Suppressor macrophage (primary cell): ENCODE measurements around the gene TIAL1.
A peak's percentile ranks its signal among the peaks of the same experiment; 100 is the strongest.
"Not testable (repeated sequence)": the region's sequence is repeated elsewhere in the genome, so short reads cannot be mapped to it uniquely, and the experiment has no call there.

Source experiments
- DNase-seq, 4 experiments: peaks; one replicate each; pipeline ENCODE4 v3.0.0-alpha.2; 2020 to 2022
- total RNA-seq, 17 experiments: gene quantifications; one replicate each; lab custom pipeline; 2026; ENCODE audit warnings: mixed read lengths in 6 of 17, inconsistent platforms in 3 of 17; lab: John Stamatoyannopoulos, UW

Gene TIAL1, protein sequence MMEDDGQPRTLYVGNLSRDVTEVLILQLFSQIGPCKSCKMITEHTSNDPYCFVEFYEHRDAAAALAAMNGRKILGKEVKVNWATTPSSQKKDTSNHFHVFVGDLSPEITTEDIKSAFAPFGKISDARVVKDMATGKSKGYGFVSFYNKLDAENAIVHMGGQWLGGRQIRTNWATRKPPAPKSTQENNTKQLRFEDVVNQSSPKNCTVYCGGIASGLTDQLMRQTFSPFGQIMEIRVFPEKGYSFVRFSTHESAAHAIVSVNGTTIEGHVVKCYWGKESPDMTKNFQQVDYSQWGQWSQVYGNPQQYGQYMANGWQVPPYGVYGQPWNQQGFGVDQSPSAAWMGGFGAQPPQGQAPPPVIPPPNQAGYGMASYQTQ
- total RNA-seq = 7.0 to 72.7 (median 30.4) reads per million in 17 experiments

DNA sequence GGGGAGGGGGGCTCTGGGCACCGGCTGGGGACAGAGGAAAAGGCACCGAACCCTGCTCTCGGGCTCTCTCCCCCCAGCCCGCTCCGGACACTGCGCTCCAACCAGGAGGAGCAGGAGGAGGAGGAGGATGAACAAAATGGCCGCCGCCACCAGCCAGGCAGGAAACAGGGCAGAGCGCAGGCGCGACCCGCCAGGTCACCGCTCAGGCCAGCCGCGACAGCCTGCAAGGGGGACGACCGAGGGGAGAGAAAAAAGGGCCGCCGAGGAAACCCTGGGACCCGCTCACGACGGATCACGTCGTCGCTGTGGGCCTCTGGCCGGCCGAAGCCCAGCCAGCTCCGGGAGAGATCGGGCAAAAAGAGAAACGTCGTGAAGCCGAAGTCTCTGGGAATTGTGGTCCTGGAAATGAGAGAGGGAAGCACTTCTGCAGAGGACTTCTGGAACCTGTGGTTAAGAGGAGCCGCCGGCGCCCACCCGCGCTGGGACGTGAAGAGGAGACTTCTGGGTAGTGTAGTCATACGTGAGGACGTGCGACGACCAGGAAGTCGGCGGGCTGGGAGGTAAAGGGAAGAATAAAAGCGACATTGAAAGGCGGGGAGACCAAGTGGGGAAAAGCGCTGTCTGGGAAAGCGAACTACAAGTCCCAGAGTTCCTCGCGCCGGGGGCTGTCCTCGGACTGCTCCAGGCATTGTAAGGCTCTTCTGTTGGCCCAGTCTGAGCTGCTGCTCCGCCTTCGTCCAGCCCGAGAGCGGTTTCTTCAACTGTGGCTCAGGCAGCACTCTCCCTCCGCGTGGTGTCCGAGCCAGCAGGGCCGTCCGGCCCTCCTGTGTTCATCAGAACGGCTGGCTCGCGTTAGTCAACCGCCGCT lies at the start of gene TIAL1:
Gene TIAL1 (minus strand): TSS at position 428 of the 868 bp plus-strand sequence. CDS start 499 bp downstream, outside the sequence.
- DNase-seq = peak; percentile 99

DNA sequence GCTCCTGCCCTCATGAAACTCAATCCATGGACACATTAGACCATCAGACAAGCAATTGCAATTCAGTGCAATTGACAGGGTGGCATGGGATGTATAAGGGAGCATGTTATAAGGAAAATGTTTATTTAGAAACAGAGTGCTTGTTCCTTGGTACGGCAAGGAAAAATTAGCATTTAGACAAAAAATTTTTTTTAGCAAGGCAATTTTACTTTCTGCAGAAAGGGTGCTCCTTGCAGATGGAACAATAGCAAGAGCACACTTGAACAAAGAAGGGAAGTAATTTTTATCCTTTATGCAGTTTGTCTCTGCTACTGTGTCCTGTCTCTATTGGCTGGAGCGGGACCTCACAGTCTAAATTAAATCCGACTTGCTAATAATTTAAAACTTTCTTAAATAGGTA lies 48.2 kb upstream of the TIAL1 start:
- DNase-seq = no peak

DNA sequence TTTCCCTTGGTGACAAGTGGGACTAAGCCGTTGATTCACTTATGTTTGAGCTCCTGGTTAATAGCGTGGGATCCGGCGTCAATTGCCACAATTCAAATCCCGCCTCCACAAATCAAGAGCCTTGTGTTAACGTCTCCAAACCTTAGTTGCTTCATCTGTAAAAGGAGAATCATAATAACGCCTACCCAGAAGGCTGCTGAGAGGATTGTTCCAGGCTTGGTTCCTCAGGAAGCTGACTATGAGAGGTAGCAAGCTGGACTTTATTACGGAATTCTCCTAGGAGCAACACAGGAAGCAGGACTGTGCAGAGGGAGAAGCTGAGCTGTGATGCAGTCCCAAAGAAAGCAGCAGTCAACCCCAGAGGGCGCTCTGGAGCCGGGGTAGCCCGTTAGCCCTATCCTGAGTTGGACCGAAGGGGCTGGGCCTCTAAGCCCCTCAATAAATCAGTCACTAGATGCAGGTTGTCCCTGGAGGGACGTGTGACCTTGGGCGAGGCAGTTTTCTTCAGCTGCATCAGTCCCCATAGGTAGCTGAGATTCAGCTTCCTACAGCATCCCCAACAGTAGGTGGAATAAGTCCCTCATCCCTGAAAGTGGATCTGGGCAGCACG lies 47.5 kb upstream of the TIAL1 start:
- DNase-seq = no peak

DNA sequence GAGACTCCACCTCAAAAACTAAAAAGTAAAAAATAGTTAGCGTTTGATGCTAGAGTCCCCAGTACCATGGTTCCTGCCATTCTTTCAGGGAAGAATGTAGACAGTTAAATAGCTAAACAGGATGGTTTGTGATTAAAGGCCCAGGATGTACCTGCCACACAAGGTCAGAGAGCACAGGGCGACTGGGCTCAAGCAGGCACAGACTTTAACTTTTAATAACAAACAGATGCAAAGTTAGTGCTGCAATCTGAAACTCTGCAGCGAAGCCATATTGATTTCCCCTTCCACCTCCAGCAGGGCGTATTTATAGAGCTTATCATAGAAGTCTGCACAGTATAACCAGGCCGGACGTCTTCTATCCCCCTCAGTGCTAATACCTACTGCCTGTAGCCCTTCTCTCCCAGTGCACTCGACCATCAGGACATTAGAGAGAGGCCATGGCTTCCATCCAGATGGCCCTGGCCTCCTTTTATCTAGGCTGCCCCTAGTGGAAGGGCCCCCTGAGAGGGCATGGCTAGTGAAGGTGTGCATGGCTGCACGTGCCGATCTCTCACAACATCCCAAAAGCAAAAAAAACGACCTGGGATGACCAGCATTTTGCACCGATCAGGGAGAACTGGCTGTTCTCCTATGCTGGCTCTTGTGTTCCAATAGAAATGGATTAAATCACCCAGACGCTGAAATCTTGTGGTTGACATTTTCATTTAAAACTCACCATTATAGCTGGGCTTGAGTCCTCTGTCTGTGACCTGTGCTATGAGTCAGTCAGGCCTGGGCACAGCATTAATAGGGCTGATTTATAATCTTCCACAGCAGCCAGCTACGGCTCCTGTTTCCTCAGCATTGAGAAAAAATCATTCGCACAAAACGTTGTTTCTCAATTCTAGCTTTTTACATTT lies 46.8 kb upstream of the TIAL1 start:
- DNase-seq = no peak

DNA sequence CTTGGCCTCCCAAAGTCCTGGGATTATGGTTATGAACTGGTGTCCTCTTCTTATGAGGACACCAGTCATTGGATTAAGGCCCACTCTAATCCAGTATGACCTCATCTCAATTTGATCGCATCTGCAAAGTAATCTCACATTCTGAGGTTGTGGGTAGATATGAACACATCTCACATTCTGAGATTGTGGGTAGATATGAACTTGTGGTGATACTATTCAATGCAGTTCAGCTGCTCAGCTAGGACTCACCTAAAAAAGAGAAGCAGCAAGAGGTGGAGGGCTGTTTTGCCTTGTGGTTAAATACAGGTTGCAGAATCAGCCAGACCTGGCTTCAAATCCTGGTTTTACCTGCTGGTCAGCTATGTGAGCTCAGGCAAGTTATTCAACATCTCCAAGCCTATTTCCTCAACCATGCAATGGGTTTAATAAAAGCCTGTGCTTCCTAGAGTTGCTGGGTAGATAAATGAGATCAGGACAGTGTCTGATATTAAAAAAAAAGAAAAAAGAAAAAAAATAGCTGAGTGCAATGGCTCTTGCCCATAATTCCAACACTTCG lies 45.9 kb upstream of the TIAL1 start:
- no peak for DNase-seq

DNA sequence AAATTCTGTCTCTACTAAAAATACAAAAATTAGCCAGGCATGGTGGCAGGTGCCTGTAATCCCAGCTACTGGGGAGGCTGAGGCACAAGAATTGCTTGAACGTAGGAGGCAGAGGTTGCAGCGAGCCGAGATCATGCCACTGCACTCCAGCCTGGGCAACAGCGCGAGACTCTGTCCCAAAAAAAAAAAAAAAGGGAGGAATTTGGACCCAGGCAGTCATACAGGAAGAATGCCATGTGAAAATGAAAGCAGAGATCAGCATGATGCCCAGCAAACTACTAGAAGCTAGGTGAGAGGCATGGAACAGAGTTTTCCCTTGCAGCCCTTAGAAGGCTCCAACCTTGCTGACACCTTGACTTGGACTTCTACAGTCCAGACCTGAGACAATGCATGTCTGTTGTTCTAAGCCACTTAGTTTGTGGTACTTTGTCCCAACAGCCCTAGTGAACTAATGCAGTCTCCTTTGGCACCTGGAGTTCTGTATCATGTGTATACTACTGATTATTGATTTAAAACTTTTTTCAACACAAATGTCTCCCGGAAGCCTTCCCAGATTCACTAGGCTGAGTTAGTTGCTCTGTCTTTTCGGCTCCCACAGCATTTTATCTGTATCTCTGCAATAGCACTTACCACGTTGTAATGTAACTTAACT lies 44.2 kb upstream of the TIAL1 start:
- DNase-seq = no peak

DNA sequence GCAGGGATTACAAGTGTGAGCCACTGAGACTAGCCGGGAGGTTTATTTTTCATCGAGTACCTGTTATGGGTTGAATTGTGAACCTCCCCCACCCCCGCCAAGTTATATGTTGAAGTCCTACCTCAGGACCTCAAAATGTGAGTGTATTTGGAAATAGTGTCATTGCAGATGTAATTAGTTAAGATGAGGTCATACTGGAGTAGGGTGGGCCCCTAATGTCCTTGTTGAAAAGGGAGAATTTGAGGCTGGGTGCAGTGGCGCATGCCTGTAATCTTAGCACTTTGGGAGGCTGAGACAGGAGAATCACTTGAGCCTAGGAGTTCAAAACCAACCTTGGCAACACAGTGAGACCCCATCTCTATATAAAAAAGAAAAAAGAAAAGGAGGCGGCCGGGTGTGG lies 43.6 kb upstream of the TIAL1 start:
- DNase-seq = no peak

DNA sequence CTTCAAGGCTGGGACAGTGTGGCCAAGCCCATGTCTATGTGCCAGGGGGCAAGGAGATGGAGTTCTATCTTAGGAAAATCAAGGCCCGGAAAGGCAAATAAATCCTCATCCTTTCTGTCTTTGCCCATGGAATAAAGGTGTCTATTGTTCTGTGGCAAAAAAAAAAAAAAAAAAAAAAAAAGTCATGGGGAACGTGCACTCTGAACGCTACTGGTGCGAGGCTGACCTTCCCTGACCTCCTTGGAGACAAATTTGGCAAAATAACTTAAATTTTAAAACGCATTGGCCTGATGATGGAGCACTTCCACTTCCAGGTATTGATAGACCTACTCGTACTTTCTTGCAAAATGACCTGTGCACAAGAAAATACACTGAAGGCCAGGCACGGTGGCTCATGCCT lies 42.2 kb upstream of the TIAL1 start:
- no peak for DNase-seq

DNA sequence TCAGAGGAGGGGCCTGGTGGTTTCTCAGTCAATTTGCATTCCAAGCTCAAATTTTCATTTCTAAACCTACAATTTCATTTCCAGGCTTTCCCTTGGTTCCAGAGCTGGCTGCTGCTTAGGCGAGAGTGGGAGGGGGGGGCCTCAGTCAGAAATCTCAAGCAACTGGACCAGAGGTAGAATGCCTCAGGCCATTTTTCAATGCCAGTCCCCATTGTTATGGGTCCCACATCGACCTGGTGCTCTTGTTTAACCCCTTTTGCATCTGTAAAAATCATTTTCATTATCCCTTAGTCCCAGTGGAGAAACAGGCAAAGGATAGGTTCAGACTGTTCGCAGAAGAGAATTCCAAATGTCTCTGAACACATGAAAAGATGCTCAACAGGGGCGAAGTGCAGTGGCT lies 40.9 kb upstream of the TIAL1 start:
- no peak for DNase-seq

DNA sequence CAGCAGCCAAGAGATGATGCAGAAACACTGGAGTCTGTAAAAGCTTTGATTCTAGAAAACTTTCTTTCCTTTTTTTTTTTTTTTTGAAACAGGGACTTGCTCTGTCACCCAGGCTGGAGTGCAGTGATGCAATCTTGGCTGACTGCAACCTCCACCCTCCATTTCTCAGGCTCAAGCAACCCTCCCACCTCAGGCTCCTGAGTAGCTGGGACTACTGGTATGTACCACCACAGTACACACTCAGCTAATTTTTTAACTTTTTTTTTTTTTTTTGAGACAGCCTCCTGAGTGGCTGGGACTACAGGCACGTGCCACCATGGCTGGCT lies 37.4 kb upstream of the TIAL1 start:
- peak in 3 of 4 experiments; percentile 49 to 61 (median 53) for DNase-seq

DNA sequence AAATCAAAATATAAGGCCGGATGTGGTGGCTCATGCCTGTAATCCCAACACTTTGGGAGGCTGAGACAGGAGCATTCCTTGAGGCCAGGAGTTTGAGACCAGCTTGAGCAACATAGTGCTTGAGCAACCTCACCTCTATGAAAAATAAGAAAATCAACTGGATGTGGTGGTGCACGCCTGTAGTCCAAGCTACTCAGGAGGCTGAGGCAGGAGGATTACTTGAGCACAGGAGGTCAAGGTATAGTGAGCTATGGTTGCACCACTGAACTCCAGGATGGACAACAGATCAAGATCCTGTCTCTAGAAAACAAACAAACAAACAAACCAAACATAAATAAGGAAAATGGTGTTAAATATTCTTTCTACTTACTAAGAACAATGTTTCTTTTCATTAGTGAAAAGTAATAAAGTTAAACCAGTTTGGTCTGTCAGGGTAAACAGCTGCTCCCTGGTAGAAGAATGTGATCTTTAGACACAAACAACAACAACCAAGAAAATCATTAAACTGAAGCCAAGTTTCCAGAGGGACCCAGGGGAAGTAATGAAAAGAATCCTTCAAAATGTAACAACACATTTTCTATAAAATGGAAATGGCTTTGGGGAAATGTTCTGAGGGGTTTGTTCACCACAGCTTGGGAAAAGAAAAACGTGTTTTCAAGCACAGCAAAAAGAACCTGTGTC lies 36.9 kb upstream of the TIAL1 start:
- no peak for DNase-seq

DNA sequence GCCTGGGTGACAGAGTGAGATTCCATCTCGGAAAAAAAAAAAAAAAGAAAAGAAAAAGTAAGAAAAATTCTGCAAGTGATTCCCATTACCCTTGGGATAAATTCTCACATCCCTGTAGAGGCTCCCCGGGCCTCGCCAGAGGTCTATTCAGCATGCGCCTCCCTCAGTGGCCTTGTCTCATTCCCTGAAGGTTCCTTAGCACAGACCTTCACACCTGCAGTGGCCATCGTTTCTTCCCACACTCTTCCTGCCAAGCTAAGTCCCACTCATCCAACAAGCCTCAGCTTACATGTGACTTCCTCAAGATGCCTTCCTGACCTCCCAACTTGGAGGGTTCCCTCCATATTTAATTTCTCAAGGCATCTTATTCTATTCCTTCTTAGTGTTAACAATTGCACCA lies 33.5 kb upstream of the TIAL1 start:
- DNase-seq = no peak

DNA sequence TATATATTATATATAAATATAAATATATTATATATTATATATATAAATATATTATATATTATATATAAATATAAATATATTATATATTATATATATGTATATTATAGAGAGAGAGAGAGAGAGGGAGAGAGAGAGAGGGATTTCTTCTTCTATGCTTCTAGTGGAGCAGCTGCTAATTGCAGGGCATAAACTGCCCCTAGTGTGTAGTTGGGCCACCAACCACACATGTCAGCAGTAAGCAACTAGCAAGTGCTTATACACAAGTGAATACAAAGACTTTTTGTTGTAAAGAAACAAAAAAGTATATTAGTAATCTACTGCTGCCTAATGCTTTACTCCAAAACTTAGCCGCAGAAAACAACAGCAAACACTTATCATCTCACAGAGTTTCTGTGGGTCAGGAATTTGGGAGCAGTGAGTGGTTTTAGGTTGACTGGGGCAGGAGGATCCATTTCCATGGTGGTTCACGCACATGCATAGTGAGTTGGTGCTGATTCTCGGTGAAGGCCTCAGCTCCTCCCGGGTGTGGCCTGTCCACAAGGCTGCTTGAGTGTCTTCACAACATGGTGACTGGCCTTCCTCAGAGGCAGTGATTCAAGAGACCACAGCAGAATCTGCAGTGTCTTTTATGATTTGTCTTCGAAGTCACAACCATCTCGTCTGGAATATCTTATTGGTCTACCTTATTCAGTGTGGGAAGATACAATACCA lies 29.0 kb upstream of the TIAL1 start:
- DNase-seq = no peak

DNA sequence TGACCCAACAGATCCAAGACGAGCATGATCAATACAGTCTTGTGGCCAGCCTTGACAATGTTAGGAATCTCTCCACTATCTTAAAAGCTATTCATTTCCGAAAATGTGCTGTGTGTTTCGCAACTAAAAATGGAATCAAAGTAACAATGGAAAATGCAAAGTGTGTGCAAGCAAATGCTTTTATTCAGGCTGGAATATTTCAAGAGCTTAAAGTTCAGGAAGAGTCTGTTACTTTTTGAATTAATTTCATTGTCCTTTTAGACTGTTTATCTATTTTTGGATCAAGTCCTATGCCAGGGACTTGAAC lies 24.3 kb upstream of the TIAL1 start:
- no peak for DNase-seq

DNA sequence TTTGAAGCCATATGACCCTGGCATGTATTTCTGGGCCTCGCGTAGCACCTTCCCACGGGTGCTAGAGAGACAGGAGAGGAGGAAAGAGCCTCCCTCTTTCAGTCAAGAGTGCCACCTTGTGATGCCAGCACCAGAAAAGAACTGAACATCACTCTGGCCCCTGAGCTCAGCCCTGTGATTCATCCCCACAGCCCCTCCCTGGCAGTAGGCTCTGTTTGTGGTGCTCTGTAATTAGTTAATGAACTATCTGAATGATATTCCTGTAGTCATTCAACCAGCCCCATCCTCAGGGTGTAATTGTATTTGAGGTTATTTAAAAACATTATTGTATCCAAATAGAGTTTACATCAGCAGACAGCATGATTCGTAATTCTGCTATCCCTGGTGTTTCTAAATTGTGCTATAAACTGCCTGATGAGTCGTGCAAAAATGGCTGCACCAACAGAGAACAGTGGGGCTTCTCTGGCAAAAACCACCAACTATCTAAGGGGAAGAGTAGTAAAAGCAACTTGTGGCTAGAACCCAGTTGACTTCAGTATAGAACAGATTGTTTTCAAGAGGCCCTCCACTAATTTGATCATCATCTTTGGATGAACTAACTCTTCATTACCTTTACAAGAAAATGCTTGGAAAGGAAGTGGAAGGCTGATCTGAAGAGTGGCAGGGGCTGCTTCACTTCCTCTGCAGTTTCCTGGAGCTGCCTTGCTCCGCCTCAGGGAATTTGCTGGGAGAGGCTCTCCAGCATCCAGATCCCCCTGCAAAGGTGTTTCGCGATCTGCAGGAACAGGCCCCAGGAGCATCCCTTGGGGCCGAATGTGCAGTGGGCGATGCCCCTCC lies 23.7 kb upstream of the TIAL1 start:
- peak in 2 of 4 experiments; percentile 18 to 25 for DNase-seq

DNA sequence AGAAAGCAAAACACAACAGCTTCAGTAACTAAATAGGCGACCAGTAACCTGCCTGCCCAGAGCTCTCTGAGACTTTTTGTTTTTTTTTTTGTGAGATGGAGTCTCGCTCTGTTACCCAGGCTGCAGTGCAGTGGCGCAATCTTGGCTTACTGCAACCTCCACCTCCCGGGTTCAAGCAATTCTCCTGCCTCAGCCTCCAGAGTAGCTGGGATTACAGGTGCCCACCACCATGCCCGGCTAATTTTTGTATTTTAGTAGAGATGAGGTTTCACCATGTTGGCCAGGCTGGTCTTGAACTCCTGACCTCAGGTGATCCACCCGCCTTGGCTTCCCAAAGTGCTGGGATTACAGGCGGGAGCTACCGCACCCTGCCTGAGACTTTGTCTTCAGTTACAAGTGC lies 23.0 kb upstream of the TIAL1 start:
- not testable (repeated sequence) for DNase-seq

DNA sequence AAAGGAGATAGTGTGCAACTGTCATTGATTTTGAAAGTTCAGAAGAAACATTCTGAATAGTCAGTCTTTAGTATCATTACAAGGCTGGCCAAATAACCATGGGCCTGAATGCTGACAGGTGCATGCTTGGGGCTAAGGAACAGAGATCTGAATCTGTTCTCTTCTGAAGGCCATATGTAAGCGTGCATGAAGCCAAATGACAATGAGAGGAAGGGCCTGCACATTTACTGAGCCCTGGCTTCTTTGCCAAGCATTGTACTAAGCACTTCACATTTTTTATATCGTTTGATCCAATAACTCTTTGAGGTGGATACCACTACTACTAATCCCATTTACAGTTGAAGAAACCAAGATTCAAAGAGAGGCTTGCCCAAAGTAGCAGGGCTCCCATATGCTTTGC lies 22.5 kb upstream of the TIAL1 start:
- DNase-seq = no peak

DNA sequence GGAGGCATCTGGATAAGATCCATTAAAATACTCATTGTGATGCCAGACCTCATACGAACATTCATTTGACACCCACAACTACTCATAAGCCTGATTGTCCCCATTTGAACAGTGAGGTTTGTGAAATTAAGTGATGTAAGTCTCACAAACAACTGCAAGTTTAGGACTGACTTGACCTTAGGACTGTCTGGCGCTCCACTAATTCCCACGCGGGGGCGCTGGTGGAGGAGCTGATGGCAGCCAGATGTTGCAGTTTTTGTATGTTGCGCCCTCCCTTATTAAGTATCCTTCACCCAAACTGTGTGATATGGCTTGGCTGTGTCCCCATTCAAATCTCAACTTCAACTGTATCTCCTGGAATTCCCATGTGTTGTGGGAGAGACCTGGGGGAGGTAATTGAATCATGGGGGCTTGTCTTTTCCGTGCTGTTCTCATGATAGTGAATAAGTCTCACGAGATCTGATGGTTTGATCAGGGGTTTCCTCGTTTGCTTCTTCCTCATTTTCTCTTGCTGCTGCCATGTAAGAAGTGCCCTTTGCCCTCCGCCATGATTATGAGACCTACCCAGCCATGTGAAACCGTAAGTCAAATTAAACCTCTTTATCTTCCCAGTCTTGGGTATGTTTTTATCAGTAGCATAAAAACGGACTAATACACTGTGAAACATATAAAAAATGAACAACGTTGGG lies 20.3 kb upstream of the TIAL1 start:
- peak in 2 of 4 experiments; percentile 19 to 28 for DNase-seq

DNA sequence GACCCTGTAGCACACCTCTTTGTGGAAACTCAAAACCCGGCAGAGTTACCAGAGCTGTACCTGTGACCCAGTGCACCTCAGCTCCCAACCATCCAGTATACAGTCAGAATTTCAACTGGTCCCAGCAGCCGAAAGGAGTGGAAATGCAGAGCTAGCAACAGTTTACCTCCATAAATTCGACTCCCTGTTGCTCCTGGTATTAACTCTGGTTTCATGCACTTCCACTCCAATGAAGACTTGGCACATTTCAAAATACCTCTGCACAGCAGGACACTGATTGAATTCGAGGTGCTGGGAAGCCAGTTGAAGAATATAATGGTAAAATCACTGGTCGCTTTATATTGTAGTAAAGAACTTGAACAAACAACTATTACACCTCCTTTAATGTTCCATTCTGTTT lies 17.9 kb upstream of the TIAL1 start:
- DNase-seq = no peak
